Measurements from ENCODE around the gene OSR1. TPM values are rescaled to one million over a fixed set of nuclear protein-coding genes. Genes with fewer than 3 reads are reported as not detected.

The OSR1 gene
- total RNA-seq, 4 donors from 2014 or later = 0.19 to 4.4 (median 1.5) TPM

GRCh38 chr2:19346983-19347618 is 11.3 kb downstream of the OSR1 start:
- TF ChIP-seq POLR2A (IDR thresholded peaks at IDR 0.05) = no peak
- TF ChIP-seq CTCF (IDR thresholded peaks at IDR 0.05) = no peak
- intact Hi-C loops (cut with DNase I) = no loop called here
- Histone ChIP-seq H3K9me3 (no peaks in the 10 kb centered on the region), H3K36me3 (peaks cover 0 to 10% (median 0%) of the 10 kb centered on the region in 3 donors), H3K4me1 (peaks cover 6 to 36% (median 7%) of the 10 kb centered on the region in 3 donors), H3K27me3 (peaks cover 0 to 28% (median 3%) of the 10 kb centered on the region in 4 donors), H3K27ac (peak overlapping the region; percentile 91 to 98 (median 96)), H3K4me3 (peak overlapping the region; percentile 64 to 90 (median 85))
- DNase-seq = no peak
- WGBS, 2 donors = 32 to 50% methylated on average over 5 of the region's 6 CpGs

- intact Hi-C loops (cut with DNase I) = no loop called here
- TF ChIP-seq CTCF (IDR thresholded peaks at IDR 0.05) (no peak), POLR2A (IDR thresholded peaks at IDR 0.05) (no peak)
- peaks cover 0 to 4% (median 0%) of the 10 kb centered on the region in 3 donors for H3K36me3 ChIP-seq
- no peak for DNase-seq
- no peak overlapping the region for H3K4me3 ChIP-seq
- H3K27ac ChIP-seq = no peak overlapping the region
- no peaks in the 10 kb centered on the region for H3K9me3 ChIP-seq
- no peaks in the 10 kb centered on the region for H3K4me1 ChIP-seq
- 92 to 100% methylated on average over 1 of the region's 1 CpG for WGBS, 2 donors
- no peaks in the 10 kb centered on the region for H3K27me3 ChIP-seq
Measured at GRCh38 chr2:19337742-19338141, 20.7 kb downstream of the OSR1 start.

GRCh38 chr2:19337202-19337601 is 21.2 kb downstream of the OSR1 start:
- Histone ChIP-seq H3K9me3 (no peaks in the 10 kb centered on the region), H3K27ac (no peak overlapping the region), H3K27me3 (no peaks in the 10 kb centered on the region), H3K4me1 (no peaks in the 10 kb centered on the region), H3K36me3 (peaks cover 0 to under 1% (median 0%) of the 10 kb centered on the region in 3 donors), H3K4me3 (no peak overlapping the region)
- intact Hi-C loops (cut with DNase I) = no loop called here
- WGBS, 2 donors = 97 to 100% methylated on average over 1 of the region's 1 CpG
- no peak for DNase-seq
- TF ChIP-seq POLR2A (IDR thresholded peaks at IDR 0.05) (no peak), CTCF (IDR thresholded peaks at IDR 0.05) (no peak)

GRCh38 chr2:19336781-19337180 is 21.6 kb downstream of the OSR1 start:
- Histone ChIP-seq H3K27me3 (no peaks in the 10 kb centered on the region), H3K27ac (no peak overlapping the region), H3K4me3 (no peak overlapping the region), H3K4me1 (no peaks in the 10 kb centered on the region), H3K9me3 (no peaks in the 10 kb centered on the region), H3K36me3 (no peaks in the 10 kb centered on the region)
- no peak for DNase-seq
- WGBS, 2 donors = 89 to 90% methylated on average over 2 of the region's 3 CpGs
- TF ChIP-seq POLR2A (IDR thresholded peaks at IDR 0.05) (no peak), CTCF (IDR thresholded peaks at IDR 0.05) (no peak)
- intact Hi-C loops (cut with DNase I) = no loop called here

GRCh38 chr2:19332503-19332902 is 25.9 kb downstream of the OSR1 start:
- no peak for TF ChIP-seq CTCF (IDR thresholded peaks at IDR 0.05)
- TF ChIP-seq POLR2A (IDR thresholded peaks at IDR 0.05) = no peak
- no peak overlapping the region for H3K4me3 ChIP-seq
- DNase-seq = no peak
- intact Hi-C loops (cut with DNase I) = no loop called here
- H3K27me3 ChIP-seq = no peaks in the 10 kb centered on the region
- no peaks in the 10 kb centered on the region for H3K36me3 ChIP-seq
- WGBS, 2 donors = 57 to 64% methylated on average over 2 of the region's 2 CpGs
- H3K4me1 ChIP-seq = no peaks in the 10 kb centered on the region
- no peaks in the 10 kb centered on the region for H3K9me3 ChIP-seq
- H3K27ac ChIP-seq = no peak overlapping the region

All from esophagus squamous epithelium (tissue), 5 donors.